BLaER1 (cell line): Measurements from ENCODE around the gene WDR72.

Source experiments
- H3K27ac ChIP-seq: shearing (Covaris generic); formaldehyde crosslinking; 2 replicates; pipeline ENCODE4 v1.8.1; 2022
- H3K27me3 ChIP-seq: shearing (Covaris generic); formaldehyde crosslinking; 2 replicates; pipeline ENCODE4 v1.8.1; 2022
- H3K36me3 ChIP-seq: shearing (Covaris generic); formaldehyde crosslinking; 2 replicates; pipeline ENCODE4 v1.8.1; 2022
- H3K4me1 ChIP-seq: shearing (Covaris generic); formaldehyde crosslinking; 2 replicates; pipeline ENCODE4 v1.8.1; 2022
- H3K4me2 ChIP-seq: shearing (Covaris generic); formaldehyde crosslinking; 2 replicates; pipeline ENCODE4 v1.8.1; 2022
- H3K4me3 ChIP-seq: shearing (Covaris generic); formaldehyde crosslinking; 2 replicates; pipeline ENCODE4 v1.8.1; 2022
- H3K9ac ChIP-seq: shearing (Covaris generic); formaldehyde crosslinking; 2 replicates; pipeline ENCODE4 v1.8.1; 2022
- H3K9me3 ChIP-seq: shearing (Covaris generic); formaldehyde crosslinking; 2 replicates; pipeline ENCODE4 v1.8.1; 2022
- H4K20me1 ChIP-seq: shearing (Covaris generic); formaldehyde crosslinking; 2 replicates; pipeline ENCODE4 v1.8.1; 2022
- Cebpa-rat ChIP-seq: shearing (Covaris generic); IDR thresholded peaks from 2 replicates; pipeline ENCODE4 v1.8.1; 2022

WDR72 gene

DNA sequence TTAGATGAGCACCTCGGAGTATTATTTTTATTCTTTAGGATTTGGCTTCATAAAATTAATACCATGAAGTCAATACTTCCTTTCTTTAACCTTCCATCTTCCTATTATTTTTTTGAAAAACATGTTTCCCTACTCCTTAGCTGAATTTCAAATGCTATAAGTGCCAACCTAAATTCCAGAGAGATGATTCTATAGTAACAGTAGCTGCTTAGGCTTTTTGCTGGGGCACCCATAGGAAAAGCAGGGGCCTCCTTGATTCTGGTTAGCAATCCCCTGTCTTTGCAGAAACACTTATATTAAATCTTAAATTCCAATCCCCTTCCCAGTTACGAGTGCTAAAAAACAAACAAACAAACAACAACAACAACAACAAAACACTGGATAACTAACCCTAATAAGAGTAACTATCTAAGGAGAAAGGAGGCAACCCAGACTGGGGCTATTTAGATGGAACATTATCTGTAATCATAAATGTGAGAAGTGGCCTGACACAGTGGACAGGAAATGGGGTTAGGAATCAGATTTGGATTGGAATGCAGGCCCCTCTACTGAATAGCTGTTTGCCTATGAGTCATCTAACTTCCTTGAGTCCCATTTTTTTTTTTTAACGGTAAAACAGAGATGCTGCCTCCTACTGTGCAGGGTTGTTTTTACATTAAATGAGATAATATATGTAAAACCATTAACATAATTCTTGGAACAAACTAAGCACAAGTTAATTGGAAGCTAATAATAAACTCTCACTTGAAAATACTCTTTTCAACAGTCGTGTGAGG, 148.1 kb downstream of the WDR72 start:
- Histone ChIP-seq H3K36me3 (no peaks in the 10 kb centered on the region), H3K9ac (no peak overlapping the region), H3K9me3 (no peaks in the 10 kb centered on the region), H3K4me1 (no peaks in the 10 kb centered on the region), H3K4me2 (no peak overlapping the region), H3K4me3 (no peak overlapping the region), H3K27ac (no peak overlapping the region), H4K20me1 (no peaks in the 10 kb centered on the region), H3K27me3 (no peaks in the 10 kb centered on the region)
- no peak for TF ChIP-seq Cebpa-rat

- Histone ChIP-seq H3K9ac (no peak overlapping the region), H3K4me3 (no peak overlapping the region), H3K36me3 (no peaks in the 10 kb centered on the region), H4K20me1 (no peaks in the 10 kb centered on the region), H3K27ac (no peak overlapping the region), H3K27me3 (no peaks in the 10 kb centered on the region), H3K9me3 (no peaks in the 10 kb centered on the region), H3K4me2 (peak overlapping the region; percentile 5; the same call in 1 of the 2 replicates), H3K4me1 (peaks cover 11% of the 10 kb centered on the region; the same call in 1 of the 2 replicates)
- TF ChIP-seq Cebpa-rat: no peak
Observed at GRCh38 chr15:53591041-53591440, 168.4 kb downstream of the WDR72 start.

GRCh38 chr15:53590380-53590779, 169.1 kb downstream of the WDR72 start:
- TF ChIP-seq Cebpa-rat: no peak
- no peak overlapping the region for H3K4me2 ChIP-seq
- no peaks in the 10 kb centered on the region for H3K27me3 ChIP-seq
- no peak overlapping the region for H3K9ac ChIP-seq
- H3K4me1 ChIP-seq: peaks cover 11% of the 10 kb centered on the region; the same call in 1 of the 2 replicates
- no peaks in the 10 kb centered on the region for H3K36me3 ChIP-seq
- H3K27ac ChIP-seq: no peak overlapping the region
- H3K9me3 ChIP-seq: peaks cover 4% of the 10 kb centered on the region; the same call in 1 of the 2 replicates
- H4K20me1 ChIP-seq: no peaks in the 10 kb centered on the region
- H3K4me3 ChIP-seq: no peak overlapping the region

DNA sequence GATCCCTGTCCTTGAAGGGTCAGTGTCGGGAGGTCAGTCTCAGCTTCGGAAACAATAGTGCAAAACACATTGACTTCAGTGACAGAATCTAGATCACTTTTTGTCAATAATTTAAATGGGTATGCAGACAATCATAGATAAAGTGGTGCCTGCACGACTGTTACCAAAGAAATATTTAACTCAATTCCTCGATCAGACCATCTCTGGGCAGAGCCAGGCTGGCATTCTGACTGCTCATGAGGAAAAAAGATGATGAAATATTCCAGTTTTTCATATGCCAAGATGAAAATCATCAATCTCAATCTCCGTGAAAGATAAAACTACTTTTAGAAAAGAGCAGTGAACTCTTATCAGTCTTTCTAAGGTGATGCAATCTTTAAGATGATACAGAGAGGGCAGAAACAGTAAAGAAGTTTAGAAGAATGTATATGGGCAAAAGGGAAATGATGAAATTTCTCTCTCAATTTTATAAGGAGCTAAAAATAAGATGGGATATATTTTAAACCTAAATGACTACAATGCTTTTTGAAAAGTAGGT, 169.9 kb downstream of the WDR72 start:
- Histone ChIP-seq H4K20me1 (no peaks in the 10 kb centered on the region), H3K4me2 (no peak overlapping the region), H3K27ac (no peak overlapping the region), H3K27me3 (no peaks in the 10 kb centered on the region), H3K9me3 (peaks cover 7% of the 10 kb centered on the region; the same call in 1 of the 2 replicates), H3K36me3 (no peaks in the 10 kb centered on the region), H3K4me1 (peaks cover 11% of the 10 kb centered on the region; the same call in 1 of the 2 replicates), H3K9ac (no peak overlapping the region), H3K4me3 (no peak overlapping the region)
- no peak for TF ChIP-seq Cebpa-rat

DNA sequence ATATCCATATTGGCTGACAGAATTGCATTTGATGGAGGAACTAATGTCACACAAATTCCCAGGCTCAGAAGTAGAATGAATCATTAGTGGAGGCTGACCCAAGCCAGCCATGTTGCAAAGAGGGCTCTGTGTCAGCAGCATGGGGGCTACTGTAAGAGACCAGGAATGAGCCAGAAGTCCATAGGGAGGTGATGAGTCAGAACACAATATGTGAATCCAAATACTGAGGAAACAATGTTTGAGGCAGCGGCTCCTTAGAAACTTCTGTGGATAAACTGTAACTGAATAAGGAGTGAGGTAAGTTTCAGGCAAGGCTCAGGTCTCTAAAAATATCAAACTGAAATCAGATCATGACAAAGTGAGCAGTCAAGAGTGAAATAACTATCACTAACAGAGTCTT, 170.7 kb downstream of the WDR72 start:
- H3K9ac ChIP-seq: no peak overlapping the region
- no peaks in the 10 kb centered on the region for H3K27me3 ChIP-seq
- no peaks in the 10 kb centered on the region for H4K20me1 ChIP-seq
- H3K27ac ChIP-seq: no peak overlapping the region
- H3K4me3 ChIP-seq: no peak overlapping the region
- no peak overlapping the region for H3K4me2 ChIP-seq
- peaks cover 7% of the 10 kb centered on the region; the same call in 1 of the 2 replicates for H3K9me3 ChIP-seq
- TF ChIP-seq Cebpa-rat: no peak
- no peaks in the 10 kb centered on the region for H3K36me3 ChIP-seq
- H3K4me1 ChIP-seq: peaks cover 11% of the 10 kb centered on the region; the same call in 1 of the 2 replicates

DNA sequence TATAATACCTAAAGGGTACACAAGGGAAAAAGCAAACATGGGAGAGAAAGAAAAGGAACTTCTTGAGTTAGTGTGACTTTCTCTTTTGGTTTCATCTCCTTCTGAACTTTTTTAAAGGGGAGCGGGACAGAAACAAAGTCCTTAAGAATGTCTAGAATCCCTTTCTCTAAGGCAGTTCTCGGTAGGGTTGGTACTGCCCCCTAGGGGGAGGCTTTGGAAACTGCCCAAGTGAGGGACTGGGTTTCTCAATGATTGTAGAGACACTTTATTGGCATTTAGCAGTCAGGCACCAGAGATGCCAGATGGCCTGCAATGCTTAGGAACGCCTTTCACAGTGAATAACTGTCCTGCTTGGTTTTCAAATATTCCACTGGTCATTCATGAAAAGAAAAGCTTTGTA, 172.7 kb downstream of the WDR72 start:
- Histone ChIP-seq H3K4me2 (no peak overlapping the region), H3K9ac (no peak overlapping the region), H3K27ac (no peak overlapping the region), H3K9me3 (peaks cover 7% of the 10 kb centered on the region; the same call in 1 of the 2 replicates), H3K27me3 (no peaks in the 10 kb centered on the region), H3K4me3 (no peak overlapping the region), H4K20me1 (no peaks in the 10 kb centered on the region), H3K4me1 (peaks cover 11% of the 10 kb centered on the region; the same call in 1 of the 2 replicates), H3K36me3 (no peaks in the 10 kb centered on the region)
- TF ChIP-seq Cebpa-rat: no peak

GRCh38 chr15:53581513-53581912, 177.9 kb downstream of the WDR72 start:
- H3K4me2 ChIP-seq: no peak overlapping the region
- H3K9me3 ChIP-seq: peaks cover 7% of the 10 kb centered on the region; the same call in 1 of the 2 replicates
- no peaks in the 10 kb centered on the region for H3K4me1 ChIP-seq
- no peak overlapping the region for H3K9ac ChIP-seq
- TF ChIP-seq Cebpa-rat: no peak
- no peak overlapping the region for H3K27ac ChIP-seq
- no peaks in the 10 kb centered on the region for H4K20me1 ChIP-seq
- no peaks in the 10 kb centered on the region for H3K36me3 ChIP-seq
- H3K27me3 ChIP-seq: no peaks in the 10 kb centered on the region
- H3K4me3 ChIP-seq: no peak overlapping the region

GRCh38 chr15:53580366-53580765, 179.1 kb downstream of the WDR72 start:
- Histone ChIP-seq H4K20me1 (no peaks in the 10 kb centered on the region), H3K27me3 (no peaks in the 10 kb centered on the region), H3K36me3 (no peaks in the 10 kb centered on the region), H3K27ac (no peak overlapping the region), H3K4me3 (no peak overlapping the region), H3K4me1 (no peaks in the 10 kb centered on the region), H3K4me2 (no peak overlapping the region), H3K9me3 (peaks cover 3% of the 10 kb centered on the region; the same call in 1 of the 2 replicates), H3K9ac (no peak overlapping the region)
- TF ChIP-seq Cebpa-rat: no peak

DNA sequence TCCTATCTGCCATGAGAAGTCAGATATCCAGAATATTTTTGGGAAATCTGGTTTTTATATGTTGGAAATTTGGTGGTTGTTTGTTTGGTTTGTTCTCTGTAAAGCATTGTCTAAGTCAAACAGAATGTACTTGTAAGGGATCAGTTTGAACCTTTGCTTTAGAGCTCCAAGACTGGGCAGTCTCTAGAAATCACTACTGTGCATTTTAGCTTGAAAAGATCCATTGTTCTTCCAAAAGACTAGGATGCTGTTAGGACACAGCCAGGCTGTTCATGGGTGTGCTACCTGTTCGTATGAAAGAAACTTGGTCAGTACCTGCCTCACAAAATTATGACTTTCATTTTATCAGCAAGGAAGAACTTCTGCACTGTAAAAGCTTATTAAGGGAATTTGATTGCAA, 182.6 kb downstream of the WDR72 start:
- H3K36me3 ChIP-seq: no peaks in the 10 kb centered on the region
- H3K27me3 ChIP-seq: no peaks in the 10 kb centered on the region
- H3K4me1 ChIP-seq: no peaks in the 10 kb centered on the region
- no peaks in the 10 kb centered on the region for H3K9me3 ChIP-seq
- H4K20me1 ChIP-seq: no peaks in the 10 kb centered on the region
- no peak for TF ChIP-seq Cebpa-rat
- no peak overlapping the region for H3K9ac ChIP-seq
- H3K4me3 ChIP-seq: no peak overlapping the region
- no peak overlapping the region for H3K4me2 ChIP-seq
- no peak overlapping the region for H3K27ac ChIP-seq

DNA sequence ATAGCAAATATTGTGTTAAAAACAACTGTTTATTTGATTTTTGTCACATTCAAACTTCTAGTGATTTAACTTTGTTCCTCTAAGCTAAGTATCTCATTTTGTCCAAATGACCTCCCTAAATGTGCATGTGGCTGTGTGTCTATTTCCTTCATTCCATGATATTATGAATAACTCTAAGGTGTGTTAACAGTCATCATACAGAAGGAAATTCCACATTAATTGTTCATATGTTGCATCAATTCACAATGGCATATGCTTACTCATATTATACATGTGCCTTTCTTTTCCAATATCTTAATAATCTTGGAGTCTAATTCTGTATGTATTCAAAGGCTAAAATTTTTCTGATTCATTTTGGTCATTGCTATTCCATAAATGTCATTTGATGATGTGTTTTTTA, 186.4 kb downstream of the WDR72 start:
- H3K36me3 ChIP-seq: no peaks in the 10 kb centered on the region
- H4K20me1 ChIP-seq: no peaks in the 10 kb centered on the region

More for the DNA sequence above, 186.4 kb downstream of the WDR72 start:
- no peak for TF ChIP-seq Cebpa-rat
- Histone ChIP-seq H3K4me2 (no peak overlapping the region), H3K9me3 (0 out of 2 replicates have a peak, but pooled peaks cover 7% of the 10 kb centered on the region), H3K27me3 (no peaks in the 10 kb centered on the region), H3K4me1 (no peaks in the 10 kb centered on the region), H3K4me3 (no peak overlapping the region), H3K27ac (no peak overlapping the region), H3K9ac (no peak overlapping the region)
